Measurements from ENCODE around the gene SPDYE17.
"Not testable (repeated sequence)": the region's sequence is repeated elsewhere in the genome, so short reads cannot be mapped to it uniquely, and the experiment has no call there.

SPDYE17 gene

GRCh38 chr7:77032261-77032660, at the start of gene SPDYE17:
SPDYE17 (minus strand) TSS chr7:77032361; CDS start chr7:77030570, 1,791 bp downstream.
- not testable (repeated sequence) for H3K4me3 ChIP-seq (ENCODE audit: low read depth in 1 of 2, low read length in 2 of 2); H3K27me3 ChIP-seq (ENCODE audit: low read depth, low read length); H3K9me3 ChIP-seq (ENCODE audit: control insufficient read depth in 1 of 2, low read length in 2 of 2); H3K4me1 ChIP-seq (ENCODE audit: control insufficient read depth in 1 of 2, insufficient read depth in 2 of 2, low read length in 2 of 2); H3K36me3 ChIP-seq (ENCODE audit: control insufficient read depth in 1 of 2, insufficient read depth in 2 of 2, low read length in 2 of 2); H3K27ac ChIP-seq (ENCODE audit: low read length)

DNA sequence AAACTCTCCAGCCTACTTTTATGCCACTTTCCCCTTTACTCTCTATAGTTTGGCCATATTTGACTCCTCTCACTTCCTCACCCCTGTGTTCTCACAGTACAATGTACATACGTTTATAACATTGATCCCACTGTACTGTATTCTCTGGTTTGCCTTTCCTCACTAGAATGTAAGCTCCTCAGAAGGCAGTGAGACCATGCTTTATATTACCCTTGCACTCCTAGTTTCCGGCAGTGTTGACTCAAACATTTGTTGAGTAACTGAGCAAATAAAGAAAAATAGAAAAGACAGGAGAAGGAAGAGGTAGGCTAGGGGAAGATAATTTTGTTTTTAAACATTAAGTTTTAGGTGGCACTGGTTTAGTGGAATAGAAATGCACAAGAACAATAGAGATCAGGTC, 48.1 kb upstream of the SPDYE17 start:
- H3K27ac ChIP-seq (ENCODE audit: low read length); H3K9me3 ChIP-seq (ENCODE audit: control insufficient read depth in 1 of 2, low read length in 2 of 2); H3K36me3 ChIP-seq (ENCODE audit: control insufficient read depth in 1 of 2, insufficient read depth in 2 of 2, low read length in 2 of 2); H3K27me3 ChIP-seq (ENCODE audit: low read depth, low read length); H3K4me1 ChIP-seq (ENCODE audit: control insufficient read depth in 1 of 2, insufficient read depth in 2 of 2, low read length in 2 of 2); H3K4me3 ChIP-seq (ENCODE audit: low read depth in 1 of 2, low read length in 2 of 2): not testable (repeated sequence)

DNA sequence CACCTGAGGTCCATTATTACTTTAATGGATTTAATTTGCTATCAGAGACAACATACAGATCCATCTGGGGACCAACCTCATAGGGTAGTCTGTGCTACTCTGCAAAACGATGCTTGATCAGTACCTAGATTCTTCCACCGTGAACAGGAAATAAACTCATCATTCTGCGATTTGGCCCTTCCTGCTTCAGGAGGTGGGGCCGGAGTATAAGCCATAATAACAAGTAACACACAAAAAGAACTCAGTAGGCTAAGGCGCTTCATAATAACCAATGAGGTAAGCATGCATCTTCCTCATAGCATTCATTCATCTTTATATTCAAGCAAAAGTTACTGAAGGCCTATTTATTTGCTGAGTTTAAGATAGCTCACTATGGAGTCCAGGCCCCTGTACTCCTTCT, 47.5 kb upstream of the SPDYE17 start:
- H3K27me3 ChIP-seq (ENCODE audit: low read depth, low read length); H3K36me3 ChIP-seq (ENCODE audit: control insufficient read depth in 1 of 2, insufficient read depth in 2 of 2, low read length in 2 of 2); H3K9me3 ChIP-seq (ENCODE audit: control insufficient read depth in 1 of 2, low read length in 2 of 2); H3K27ac ChIP-seq (ENCODE audit: low read length); H3K4me1 ChIP-seq (ENCODE audit: control insufficient read depth in 1 of 2, insufficient read depth in 2 of 2, low read length in 2 of 2); H3K4me3 ChIP-seq (ENCODE audit: low read depth in 1 of 2, low read length in 2 of 2): not testable (repeated sequence)

DNA sequence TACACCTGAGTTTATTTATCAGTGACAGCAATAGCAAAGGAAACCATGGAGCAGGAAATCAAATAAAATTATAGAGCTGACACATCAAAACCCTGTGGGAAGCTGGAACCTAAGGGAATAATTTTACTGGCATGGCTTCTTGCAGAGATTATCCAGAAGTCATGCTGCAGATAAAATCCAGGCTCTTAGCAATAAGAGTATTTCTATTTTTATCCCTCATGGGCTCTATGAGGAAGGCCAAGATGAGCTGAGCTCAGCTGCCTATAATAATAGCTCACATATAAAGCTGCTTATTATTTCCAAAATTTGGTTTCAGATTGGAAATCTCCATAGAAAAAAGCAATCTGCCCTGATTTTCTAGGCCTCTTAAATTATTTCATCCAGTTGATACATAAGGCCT, 47.0 kb upstream of the SPDYE17 start:
- H3K4me1 ChIP-seq (ENCODE audit: control insufficient read depth in 1 of 2, insufficient read depth in 2 of 2, low read length in 2 of 2); H3K4me3 ChIP-seq (ENCODE audit: low read depth in 1 of 2, low read length in 2 of 2); H3K9me3 ChIP-seq (ENCODE audit: control insufficient read depth in 1 of 2, low read length in 2 of 2); H3K27me3 ChIP-seq (ENCODE audit: low read depth, low read length); H3K27ac ChIP-seq (ENCODE audit: low read length); H3K36me3 ChIP-seq (ENCODE audit: control insufficient read depth in 1 of 2, insufficient read depth in 2 of 2, low read length in 2 of 2): not testable (repeated sequence)

DNA sequence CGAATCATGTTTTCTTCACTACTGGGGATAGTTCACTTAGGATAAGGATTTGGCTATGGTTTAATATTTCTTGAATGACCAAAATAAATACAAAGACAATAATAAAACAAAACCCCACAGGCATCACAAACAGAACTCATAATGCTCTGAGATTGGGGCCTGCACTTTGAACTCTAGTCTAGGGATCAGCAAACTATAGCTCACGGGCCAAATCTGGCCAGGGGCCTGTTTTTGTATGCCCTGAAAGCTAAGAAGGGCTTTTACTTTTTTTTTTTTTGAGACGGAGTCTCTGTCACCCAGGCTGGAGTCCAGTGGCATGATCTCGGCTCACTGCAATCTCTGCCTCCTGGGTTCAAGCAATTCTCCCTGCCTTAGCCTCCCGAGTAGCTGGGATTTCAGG, 44.9 kb upstream of the SPDYE17 start:
- not testable (repeated sequence) for H3K4me3 ChIP-seq (ENCODE audit: low read depth in 1 of 2, low read length in 2 of 2); H3K27ac ChIP-seq (ENCODE audit: low read length); H3K9me3 ChIP-seq (ENCODE audit: control insufficient read depth in 1 of 2, low read length in 2 of 2); H3K36me3 ChIP-seq (ENCODE audit: control insufficient read depth in 1 of 2, insufficient read depth in 2 of 2, low read length in 2 of 2); H3K27me3 ChIP-seq (ENCODE audit: low read depth, low read length); H3K4me1 ChIP-seq (ENCODE audit: control insufficient read depth in 1 of 2, insufficient read depth in 2 of 2, low read length in 2 of 2)

GRCh38 chr7:77074786-77075396, 42.7 kb upstream of the SPDYE17 start:
- not testable (repeated sequence) for H3K27me3 ChIP-seq (ENCODE audit: low read depth, low read length); H3K9me3 ChIP-seq (ENCODE audit: control insufficient read depth in 1 of 2, low read length in 2 of 2); H3K4me1 ChIP-seq (ENCODE audit: control insufficient read depth in 1 of 2, insufficient read depth in 2 of 2, low read length in 2 of 2); H3K4me3 ChIP-seq (ENCODE audit: low read depth in 1 of 2, low read length in 2 of 2); H3K27ac ChIP-seq (ENCODE audit: low read length); H3K36me3 ChIP-seq (ENCODE audit: control insufficient read depth in 1 of 2, insufficient read depth in 2 of 2, low read length in 2 of 2)

DNA sequence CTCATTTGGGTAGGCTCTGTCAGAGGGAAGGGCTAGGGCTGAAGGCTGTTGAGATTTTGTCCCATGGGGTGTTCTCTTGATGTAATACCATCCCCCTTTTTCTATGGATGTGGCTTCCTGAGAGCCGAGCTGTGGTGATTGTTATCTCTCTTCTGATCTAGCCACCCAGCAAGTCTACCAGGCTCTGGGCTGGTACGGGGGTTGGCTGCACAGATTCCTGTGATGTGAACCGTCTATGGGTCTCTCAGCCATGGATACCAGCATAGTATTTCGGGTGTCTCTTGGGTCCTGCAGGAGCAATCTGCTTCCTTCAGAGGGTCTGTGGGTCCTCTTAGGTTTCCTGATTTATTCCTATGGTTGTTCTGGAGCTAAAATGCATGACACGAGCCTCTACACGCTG, 38.9 kb upstream of the SPDYE17 start:
- H3K36me3 ChIP-seq (ENCODE audit: control insufficient read depth in 1 of 2, insufficient read depth in 2 of 2, low read length in 2 of 2); H3K4me3 ChIP-seq (ENCODE audit: low read depth in 1 of 2, low read length in 2 of 2); H3K9me3 ChIP-seq (ENCODE audit: control insufficient read depth in 1 of 2, low read length in 2 of 2); H3K27me3 ChIP-seq (ENCODE audit: low read depth, low read length); H3K4me1 ChIP-seq (ENCODE audit: control insufficient read depth in 1 of 2, insufficient read depth in 2 of 2, low read length in 2 of 2); H3K27ac ChIP-seq (ENCODE audit: low read length): not testable (repeated sequence)

- not testable (repeated sequence) for H3K9me3 ChIP-seq (ENCODE audit: control insufficient read depth in 1 of 2, low read length in 2 of 2); H3K4me3 ChIP-seq (ENCODE audit: low read depth in 1 of 2, low read length in 2 of 2); H3K27ac ChIP-seq (ENCODE audit: low read length); H3K27me3 ChIP-seq (ENCODE audit: low read depth, low read length); H3K4me1 ChIP-seq (ENCODE audit: control insufficient read depth in 1 of 2, insufficient read depth in 2 of 2, low read length in 2 of 2); H3K36me3 ChIP-seq (ENCODE audit: control insufficient read depth in 1 of 2, insufficient read depth in 2 of 2, low read length in 2 of 2)
Observed at GRCh38 chr7:77065869-77066268, 33.7 kb upstream of the SPDYE17 start.

DNA sequence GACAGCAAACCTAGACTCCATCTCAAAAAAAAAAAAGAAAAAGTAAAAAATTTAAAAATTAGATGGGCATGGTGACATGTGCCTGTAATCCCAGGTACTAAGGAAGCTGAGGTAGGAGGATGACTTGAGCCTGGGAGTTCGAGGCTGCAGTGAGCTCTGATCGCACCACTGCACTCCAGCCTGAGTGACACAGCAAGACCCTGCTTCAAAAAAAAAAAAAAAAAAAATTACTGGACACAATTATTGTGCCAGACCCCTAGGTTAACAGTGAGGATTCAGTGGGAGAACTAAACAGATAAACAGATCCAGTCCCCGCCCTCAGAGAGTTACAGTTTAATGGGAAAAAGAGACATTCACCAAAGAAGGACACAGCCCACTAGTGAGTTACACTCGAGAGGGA, 31.6 kb upstream of the SPDYE17 start:
- H3K4me3 ChIP-seq (ENCODE audit: low read depth in 1 of 2, low read length in 2 of 2); H3K27me3 ChIP-seq (ENCODE audit: low read depth, low read length); H3K9me3 ChIP-seq (ENCODE audit: control insufficient read depth in 1 of 2, low read length in 2 of 2); H3K27ac ChIP-seq (ENCODE audit: low read length); H3K36me3 ChIP-seq (ENCODE audit: control insufficient read depth in 1 of 2, insufficient read depth in 2 of 2, low read length in 2 of 2); H3K4me1 ChIP-seq (ENCODE audit: control insufficient read depth in 1 of 2, insufficient read depth in 2 of 2, low read length in 2 of 2): not testable (repeated sequence)

DNA sequence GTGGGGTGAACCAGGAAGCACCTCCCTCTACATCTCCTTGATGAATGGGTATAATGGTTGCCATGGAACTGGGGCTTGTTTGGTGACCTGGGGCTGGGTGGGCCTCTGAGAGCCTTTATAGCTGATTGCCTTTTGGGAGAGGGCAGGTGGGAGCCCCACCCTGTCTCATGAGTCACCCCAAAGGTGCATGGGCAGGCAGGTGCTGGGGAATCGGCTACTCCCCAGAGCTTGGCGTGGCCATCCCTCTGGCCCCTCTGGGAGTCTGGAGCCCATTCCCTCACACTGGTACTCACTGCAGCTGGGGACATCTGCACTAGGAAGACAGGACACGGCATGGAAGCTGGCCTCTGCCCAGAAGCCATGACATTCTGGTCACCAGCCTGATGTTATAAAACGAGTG, 30.4 kb upstream of the SPDYE17 start, which contains the start of gene SPDYE18:
SPDYE18 (minus strand) TSS at position 2 of the 400 bp plus-strand sequence. CDS start 2,046 bp downstream, outside the sequence.
- not testable (repeated sequence) for H3K4me3 ChIP-seq (ENCODE audit: low read depth in 1 of 2, low read length in 2 of 2); H3K9me3 ChIP-seq (ENCODE audit: control insufficient read depth in 1 of 2, low read length in 2 of 2); H3K27me3 ChIP-seq (ENCODE audit: low read depth, low read length); H3K36me3 ChIP-seq (ENCODE audit: control insufficient read depth in 1 of 2, insufficient read depth in 2 of 2, low read length in 2 of 2); H3K4me1 ChIP-seq (ENCODE audit: control insufficient read depth in 1 of 2, insufficient read depth in 2 of 2, low read length in 2 of 2); H3K27ac ChIP-seq (ENCODE audit: low read length)

DNA sequence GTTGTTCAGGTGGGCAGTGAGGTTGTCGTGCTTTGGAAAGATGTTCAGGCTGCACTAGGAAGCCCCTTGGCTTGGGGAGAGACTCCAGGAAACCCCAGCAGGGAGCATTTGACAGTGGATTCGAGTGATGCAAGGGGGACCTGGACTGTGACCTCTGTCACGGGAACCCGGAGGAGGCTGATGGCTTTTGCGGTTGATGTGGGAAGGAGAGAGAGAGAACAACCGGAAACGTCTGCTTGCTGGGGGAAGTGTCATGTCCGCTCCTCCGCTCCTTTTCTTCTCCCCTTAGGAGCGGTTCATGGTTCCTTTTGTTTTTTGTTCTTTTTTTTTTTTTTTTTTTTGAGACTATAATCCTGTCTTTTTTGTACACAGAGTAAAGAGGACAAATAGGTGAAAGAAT, 5.8 kb downstream of the SPDYE17 start:
- not testable (repeated sequence) for H3K9me3 ChIP-seq (ENCODE audit: control insufficient read depth in 1 of 2, low read length in 2 of 2); H3K4me3 ChIP-seq (ENCODE audit: low read depth in 1 of 2, low read length in 2 of 2); H3K36me3 ChIP-seq (ENCODE audit: control insufficient read depth in 1 of 2, insufficient read depth in 2 of 2, low read length in 2 of 2); H3K27me3 ChIP-seq (ENCODE audit: low read depth, low read length); H3K4me1 ChIP-seq (ENCODE audit: control insufficient read depth in 1 of 2, insufficient read depth in 2 of 2, low read length in 2 of 2); H3K27ac ChIP-seq (ENCODE audit: low read length)

DNA sequence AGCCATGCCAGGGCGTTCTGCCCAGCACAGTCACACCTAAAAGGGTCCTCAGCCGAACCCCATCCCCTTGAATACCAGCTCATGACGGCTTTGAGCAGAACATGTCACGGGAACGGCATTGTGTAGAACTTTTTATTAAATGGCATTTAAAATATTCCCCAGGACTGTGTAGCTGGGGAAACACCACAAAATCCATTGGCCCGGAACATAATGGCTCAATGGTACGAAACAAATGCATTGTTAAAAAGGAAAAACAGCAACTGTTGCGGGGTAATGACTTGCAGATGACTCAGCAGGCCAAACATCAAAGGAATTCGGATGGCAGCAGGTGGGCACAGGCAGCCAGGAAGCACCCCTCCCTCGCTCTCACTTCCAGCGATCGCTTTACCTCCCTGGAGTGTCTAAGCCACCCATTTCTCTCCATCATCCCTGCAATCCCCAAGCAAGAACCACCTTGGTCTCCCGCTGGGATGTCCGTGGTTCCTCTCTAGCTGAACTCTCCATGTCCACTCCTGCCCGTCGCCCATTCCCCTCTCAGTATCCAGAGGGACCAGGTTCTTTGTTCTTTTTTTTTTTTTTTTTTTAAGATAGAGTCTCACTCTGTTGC, 22.0 kb downstream of the SPDYE17 start:
- H3K4me3 ChIP-seq (ENCODE audit: low read depth in 1 of 2, low read length in 2 of 2); H3K4me1 ChIP-seq (ENCODE audit: control insufficient read depth in 1 of 2, insufficient read depth in 2 of 2, low read length in 2 of 2); H3K9me3 ChIP-seq (ENCODE audit: control insufficient read depth in 1 of 2, low read length in 2 of 2); H3K27me3 ChIP-seq (ENCODE audit: low read depth, low read length); H3K36me3 ChIP-seq (ENCODE audit: control insufficient read depth in 1 of 2, insufficient read depth in 2 of 2, low read length in 2 of 2); H3K27ac ChIP-seq (ENCODE audit: low read length): not testable (repeated sequence)

Data from muscle layer of duodenum (tissue), 2 donors.